ENCODE measurements around the gene HS3ST3B1.

GRCh38 chr17:14336418-14336817 is 35.5 kb downstream of the HS3ST3B1 start:
- TF ChIP-seq ZBTB7A (IDR thresholded peaks at IDR 0.05; ENCODE audit: low read depth) (no peak), TAF1 (IDR thresholded peaks at IDR 0.05; ENCODE audit: low read depth) (no peak), REST (IDR thresholded peaks at IDR 0.05; ENCODE audit: low read depth) (no peak), EP300 (IDR thresholded peaks at IDR 0.05; ENCODE audit: borderline replicate concordance) (no peak), USF1 (IDR thresholded peaks at IDR 0.05) (no peak)

Data from Ishikawa (cell line).